Caco-2 (cell line): ENCODE data around the gene CFAP161. TPM values are rescaled to one million over a fixed set of nuclear protein-coding genes. Genes with fewer than 3 reads are reported as not detected.

ENCODE experiments used
- BruUV-seq: library from RNA; stranded (reverse); fragments of 400-500 nt; replicated peaks from 2 replicates; lab custom pipeline; 2021; lab: Mats Ljungman, UMichigan
- CTCF ChIA-PET: fragments of 300-600 bp; sonication (Branson Sonifier 250); formaldehyde crosslinking; loops from one replicate; lab custom pipeline; 2022; ENCODE audit warnings: antibody characterized with exemption; lab: Charles Lee
- POLR2A ChIA-PET: fragments of 300-600 bp; sonication (Branson Sonifier 250); formaldehyde crosslinking; loops from one replicate; lab custom pipeline; 2022; ENCODE audit warnings: antibody characterized with exemption; lab: Charles Lee
- DNase-seq, 2 experiments: peaks; one replicate each; pipeline versions ENCODE4 v3.0.0 to v3.0.0-alpha.2; 2020 to 2022
- H3K27me3 ChIP-seq: replicated peaks from 2 replicates; pipeline ENCODE4 v1.6.0; 2011; ENCODE audit warnings: low read length; ENCODE audit not compliant: control insufficient read depth, insufficient read depth
- H3K36me3 ChIP-seq: 2 replicates; pipeline ENCODE4 v1.5.1; 2011; ENCODE audit warnings: low read length; ENCODE audit not compliant: control insufficient read depth, insufficient read depth
- H3K4me1 ChIP-seq: fragments of 250-450 bp; sonication (Bioruptor Pico); 2 replicates; pipeline ENCODE4 v1.5.1; 2020; ENCODE audit warnings: mild to moderate bottlenecking
- H3K4me3 ChIP-seq: 2 replicates; pipeline ENCODE4 v1.5.1; 2011; ENCODE audit warnings: low read depth, mild to moderate bottlenecking, control low read depth, low read length
- H3K9me3 ChIP-seq: fragments of 250-450 bp; sonication (Bioruptor Pico); 2 replicates; pipeline ENCODE4 v1.5.1; 2020; ENCODE audit warnings: mild to moderate bottlenecking, moderate library complexity
- H3K27ac Mint-ChIP-seq: one replicate; pipeline ENCODE4 v1.8.0; 2022; ENCODE audit warnings: mixed read lengths; ENCODE audit not compliant: unreplicated experiment
- H3K27me3 Mint-ChIP-seq: one replicate; pipeline ENCODE4 v1.8.0; 2022; ENCODE audit warnings: mixed read lengths; ENCODE audit not compliant: insufficient read depth, unreplicated experiment
- H3K36me3 Mint-ChIP-seq: one replicate; pipeline ENCODE4 v1.8.0; 2022; ENCODE audit warnings: mild to moderate bottlenecking, mixed read lengths; ENCODE audit not compliant: insufficient read depth, unreplicated experiment
- H3K4me1 Mint-ChIP-seq: one replicate; pipeline ENCODE4 v1.8.0; 2022; ENCODE audit warnings: low read depth, mixed read lengths; ENCODE audit not compliant: unreplicated experiment
- H3K4me3 Mint-ChIP-seq: one replicate; pipeline ENCODE4 v1.8.0; 2022; ENCODE audit warnings: mild to moderate bottlenecking, moderate library complexity, mixed read lengths; ENCODE audit not compliant: unreplicated experiment
- H3K9me3 Mint-ChIP-seq: one replicate; pipeline ENCODE4 v1.8.0; 2022; ENCODE audit warnings: mixed read lengths; ENCODE audit not compliant: unreplicated experiment
- intact Hi-C: fragments of 100-400 bp; cut with micrococcal nuclease; formaldehyde crosslinking; loops from one replicate; pipeline ENCODE4 v1.10.0; 2022; ENCODE audit not compliant: unreplicated experiment
- total RNA-seq: library from RNA; stranded (reverse); gene quantifications from 2 replicates; pipeline ENCODE4 v1.2.3, GENCODE V29; 2022
- TF ChIP-seq, protein P1 (sequence below), 2 experiments: fragments of 200-600 bp in 1 of 2; IDR thresholded peaks; 1 replicate in 1 of 2; 2 replicates in 1 of 2; pipeline versions ENCODE4 v1.5.1 to v1.8.0; 2011 to 2022; ENCODE audit warnings: antibody characterized with exemption in 1 of 2, control low read depth in 1 of 2, inconsistent platforms in 1 of 2, low read depth in 1 of 2, low read length in 1 of 2, mild to moderate bottlenecking in 1 of 2, moderate library complexity in 1 of 2; ENCODE audit not compliant: insufficient read depth in 1 of 2, severe bottlenecking in 1 of 2, unreplicated experiment in 1 of 2

CFAP161 gene
- total RNA-seq, 1 experiment from 2014 or later, result not detected

DNA sequence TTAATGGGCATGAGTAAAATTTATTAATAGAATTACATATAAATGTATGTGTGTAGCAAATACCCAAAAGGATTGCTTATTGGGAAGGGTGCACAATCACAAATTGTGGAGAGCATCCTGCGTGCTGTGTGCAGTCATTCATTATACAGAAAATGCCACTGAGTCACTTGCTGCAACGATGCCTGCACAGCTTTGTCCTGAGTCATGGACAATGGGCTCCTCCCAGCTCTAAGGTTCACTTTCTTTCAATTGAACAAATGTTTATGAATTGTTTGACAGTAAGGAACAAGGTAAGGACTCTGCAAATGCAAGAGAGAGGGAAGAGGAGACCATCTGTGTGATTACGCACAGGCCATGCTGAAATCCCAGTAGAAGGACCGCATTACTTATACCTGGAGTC, 18.7 kb downstream of the CFAP161 start:
- intact Hi-C loops, result no loop called here
- peaks cover 8% of the 10 kb centered on the region for H3K9me3 Mint-ChIP-seq
- H3K4me3 Mint-ChIP-seq, result no peak overlapping the region
- DNase-seq, result no peak
- Histone ChIP-seq H3K36me3 (no peaks in the 10 kb centered on the region), H3K4me3 (no peak overlapping the region), H3K4me1 (no peaks in the 10 kb centered on the region), H3K27me3 (no peaks in the 10 kb centered on the region), H3K9me3 (no peaks in the 10 kb centered on the region)
- H3K27ac Mint-ChIP-seq, result no peak overlapping the region
- H3K4me1 Mint-ChIP-seq, result no peaks in the 10 kb centered on the region
- H3K27me3 Mint-ChIP-seq, result peaks cover 12% of the 10 kb centered on the region
- no peaks in the 10 kb centered on the region for H3K36me3 Mint-ChIP-seq
- TF ChIP-seq, protein P1, sequence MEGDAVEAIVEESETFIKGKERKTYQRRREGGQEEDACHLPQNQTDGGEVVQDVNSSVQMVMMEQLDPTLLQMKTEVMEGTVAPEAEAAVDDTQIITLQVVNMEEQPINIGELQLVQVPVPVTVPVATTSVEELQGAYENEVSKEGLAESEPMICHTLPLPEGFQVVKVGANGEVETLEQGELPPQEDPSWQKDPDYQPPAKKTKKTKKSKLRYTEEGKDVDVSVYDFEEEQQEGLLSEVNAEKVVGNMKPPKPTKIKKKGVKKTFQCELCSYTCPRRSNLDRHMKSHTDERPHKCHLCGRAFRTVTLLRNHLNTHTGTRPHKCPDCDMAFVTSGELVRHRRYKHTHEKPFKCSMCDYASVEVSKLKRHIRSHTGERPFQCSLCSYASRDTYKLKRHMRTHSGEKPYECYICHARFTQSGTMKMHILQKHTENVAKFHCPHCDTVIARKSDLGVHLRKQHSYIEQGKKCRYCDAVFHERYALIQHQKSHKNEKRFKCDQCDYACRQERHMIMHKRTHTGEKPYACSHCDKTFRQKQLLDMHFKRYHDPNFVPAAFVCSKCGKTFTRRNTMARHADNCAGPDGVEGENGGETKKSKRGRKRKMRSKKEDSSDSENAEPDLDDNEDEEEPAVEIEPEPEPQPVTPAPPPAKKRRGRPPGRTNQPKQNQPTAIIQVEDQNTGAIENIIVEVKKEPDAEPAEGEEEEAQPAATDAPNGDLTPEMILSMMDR (IDR thresholded peaks at IDR 0.05; ENCODE audit: insufficient read depth in 1 of 2, low read depth in 1 of 2, low read length in 1 of 2, severe bottlenecking in 1 of 2, unreplicated experiment in 1 of 2), result no peak
- POLR2A ChIA-PET, result no interaction called here
- BruUV-seq, result no TSS peak
- CTCF ChIA-PET, result interaction anchor here (2.8 kb wide), 1 partner anchor 113 kb away, joined by 11 read pairs; no protein-coding TSS in a partner anchor

DNA sequence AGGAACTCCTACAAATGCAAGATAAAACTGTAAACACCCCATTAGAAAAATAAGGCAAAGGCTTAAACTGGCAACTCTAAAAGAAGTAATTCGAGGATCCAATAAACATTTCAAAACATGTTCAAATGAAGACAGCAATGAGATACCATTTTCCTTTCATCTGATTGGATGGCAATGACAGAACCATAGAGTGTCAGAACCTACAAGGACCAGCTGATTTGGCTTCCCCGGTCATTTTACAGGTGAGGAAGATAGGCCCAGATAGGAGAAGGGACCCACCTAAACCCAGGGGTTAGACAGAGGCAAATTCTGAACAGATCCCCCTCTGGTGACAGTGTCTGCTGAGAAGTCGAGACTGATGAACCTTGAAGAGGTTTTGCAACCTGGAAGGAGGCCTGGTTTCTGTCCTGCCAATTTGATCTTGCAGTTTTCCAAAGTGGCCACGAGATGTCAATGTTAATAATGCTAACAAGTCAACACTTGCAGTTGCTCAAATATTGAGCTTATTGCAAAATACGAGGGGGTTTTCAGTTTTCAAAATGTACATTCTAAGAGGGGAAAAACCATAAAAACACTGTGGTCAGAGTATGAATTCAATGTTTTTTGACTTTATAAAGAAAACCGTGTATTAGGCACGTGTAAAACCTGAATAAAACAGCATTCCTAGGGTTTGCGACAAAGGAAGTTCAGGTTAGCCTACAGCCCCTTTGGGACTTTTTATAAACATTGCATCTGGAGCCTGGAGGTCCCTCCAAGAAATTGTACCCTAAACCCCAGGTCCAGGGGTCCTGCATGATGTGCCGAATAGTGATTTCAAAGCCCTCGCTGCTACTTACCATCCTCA, 21.5 kb downstream of the CFAP161 start:
- H3K27me3 ChIP-seq, result no peaks in the 10 kb centered on the region
- H3K9me3 ChIP-seq, result no peaks in the 10 kb centered on the region
- ChIA-PET POLR2A (no interaction called here), CTCF (interaction anchor here (2.2 kb wide), 1 partner anchor 110 kb away, joined by 59 read pairs; no protein-coding TSS in a partner anchor)
- Mint-ChIP-seq H3K27me3 (peaks cover 12% of the 10 kb centered on the region), H3K4me3 (no peak overlapping the region), H3K9me3 (peaks cover 8% of the 10 kb centered on the region), H3K4me1 (no peaks in the 10 kb centered on the region), H3K36me3 (no peaks in the 10 kb centered on the region), H3K27ac (no peak overlapping the region)
- H3K36me3 ChIP-seq, result no peaks in the 10 kb centered on the region
- no peak overlapping the region for H3K4me3 ChIP-seq
- H3K4me1 ChIP-seq, result no peaks in the 10 kb centered on the region
- TF ChIP-seq, protein P1 (IDR thresholded peaks at IDR 0.05; ENCODE audit: insufficient read depth in 1 of 2, low read depth in 1 of 2, low read length in 1 of 2, severe bottlenecking in 1 of 2, unreplicated experiment in 1 of 2), result peak; percentile 40 to 54
- intact Hi-C loops, result loop anchor here (1.0 kb wide), 1 partner anchor 111 kb away; no protein-coding TSS in a partner anchor
- no TSS peak for BruUV-seq
- DNase-seq, result peak in 1 of 2 experiments; percentile 27

DNA sequence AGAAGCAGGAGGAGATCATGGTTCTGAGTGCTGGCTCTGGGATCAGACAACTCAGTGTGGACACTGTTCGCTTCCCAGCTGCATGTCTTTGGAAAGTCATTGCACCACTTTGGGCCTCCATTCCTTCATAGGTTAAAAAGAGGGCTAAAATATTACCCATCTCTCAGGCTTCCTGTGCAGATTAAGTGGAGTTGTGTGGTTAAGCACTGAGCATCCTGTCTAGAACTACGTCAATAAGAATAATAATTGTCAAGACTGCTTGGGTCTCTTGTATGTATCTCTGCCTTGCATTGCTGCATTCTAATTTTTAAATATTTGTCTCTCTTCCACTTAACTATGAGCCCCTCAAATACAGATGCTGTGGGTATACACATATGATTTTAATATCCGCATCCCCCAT, 22.3 kb downstream of the CFAP161 start:
- TF ChIP-seq, protein P1 (IDR thresholded peaks at IDR 0.05; ENCODE audit: insufficient read depth in 1 of 2, low read depth in 1 of 2, low read length in 1 of 2, severe bottlenecking in 1 of 2, unreplicated experiment in 1 of 2), result no peak
- Mint-ChIP-seq H3K9me3 (peaks cover 8% of the 10 kb centered on the region), H3K27ac (no peak overlapping the region), H3K27me3 (peaks cover 12% of the 10 kb centered on the region), H3K4me3 (no peak overlapping the region), H3K4me1 (no peaks in the 10 kb centered on the region), H3K36me3 (no peaks in the 10 kb centered on the region)
- no TSS peak for BruUV-seq
- no peak for DNase-seq
- Histone ChIP-seq H3K27me3 (no peaks in the 10 kb centered on the region), H3K4me3 (no peak overlapping the region), H3K4me1 (no peaks in the 10 kb centered on the region), H3K9me3 (no peaks in the 10 kb centered on the region), H3K36me3 (no peaks in the 10 kb centered on the region)
- ChIA-PET CTCF (interaction anchor here (2.2 kb wide), 1 partner anchor 109 kb away, joined by 59 read pairs; no protein-coding TSS in a partner anchor), POLR2A (no interaction called here)
- intact Hi-C loops, result no loop called here
